HepG2 (cell line): Measurements from ENCODE around the gene RFX7. TPM values are rescaled to one million over a fixed set of nuclear protein-coding genes. Genes with fewer than 3 reads are reported as not detected.

Source experiments
- ASH2L ChIP-seq: fragments of 300-600, 200-600 bp; sonication (generic); IDR thresholded peaks from 2 replicates; pipeline ENCODE4 v1.7.0; 2017; ENCODE audit warnings: low read depth, mild to moderate bottlenecking, moderate library complexity, mixed read lengths, low read length; ENCODE audit not compliant: insufficient read length
- CENPT ChIP-seq: sonication (generic); formaldehyde crosslinking; IDR thresholded peaks from 2 replicates; pipeline ENCODE4 v1.8.0; 2022; ENCODE audit warnings: low read depth, mild to moderate bottlenecking, moderate library complexity, missing genetic modification reagents
- EED ChIP-seq: sonication (generic); formaldehyde crosslinking; IDR thresholded peaks from 2 replicates; pipeline ENCODE4 v1.5.0; 2020; ENCODE audit warnings: mild to moderate bottlenecking, missing genetic modification reagents
- GABPA ChIP-seq, 2 experiments: IDR thresholded peaks; 2 replicates each; pipeline ENCODE4 v1.6.1; 2011 to 2016; ENCODE audit warnings: low read depth in 2 of 2, low read length in 1 of 2, missing biosample characterization in 1 of 2, missing genetic modification characterization in 1 of 2
- HMGXB4 ChIP-seq, 2 experiments: sonication (generic) in 1 of 2; formaldehyde crosslinking in 1 of 2; IDR thresholded peaks; 2 replicates each; pipeline versions ENCODE4 v1.4.0 to v1.6.1; 2018 to 2020; ENCODE audit warnings: missing genetic modification reagents in 2 of 2, borderline replicate concordance in 1 of 2, low read depth in 1 of 2, mild to moderate bottlenecking in 1 of 2, missing biosample characterization in 1 of 2
- KAT7 ChIP-seq: IDR thresholded peaks from 2 replicates; pipeline ENCODE4 v1.6.1; 2018; ENCODE audit warnings: borderline replicate concordance, missing compliant biosample characterization
- KDM2A ChIP-seq: sonication (generic); formaldehyde crosslinking; IDR thresholded peaks from 2 replicates; pipeline ENCODE4 v1.4.0; 2020; ENCODE audit warnings: low read depth, missing genetic modification reagents, borderline replicate concordance
- KLF15 ChIP-seq: sonication (generic); formaldehyde crosslinking; IDR thresholded peaks from 2 replicates; pipeline ENCODE4 v1.8.1; 2023; ENCODE audit warnings: borderline replicate concordance, mild to moderate bottlenecking, inconsistent platforms, missing genetic modification reagents, mixed read lengths
- KMT2B ChIP-seq: IDR thresholded peaks from 2 replicates; pipeline ENCODE4 v1.6.1; 2016; ENCODE audit warnings: missing genetic modification reagents, missing compliant biosample characterization
- NFYC ChIP-seq: IDR thresholded peaks from 2 replicates; pipeline ENCODE4 v1.6.1; 2016; ENCODE audit warnings: missing genetic modification reagents, missing compliant biosample characterization
- POLR2A ChIP-seq, 2 experiments: IDR thresholded peaks; 2 replicates each; pipeline ENCODE4 v1.6.1; 2011; ENCODE audit warnings: low read depth in 2 of 2, low read length in 2 of 2, mild to moderate bottlenecking in 1 of 2, moderate library complexity in 1 of 2; ENCODE audit not compliant: insufficient read depth in 1 of 2
- RBM39 ChIP-seq: fragments of 200-400 bp; formaldehyde crosslinking; IDR thresholded peaks from one replicate; pipeline ENCODE4 v1.6.1; 2018; ENCODE audit warnings: antibody characterized with exemption, mild to moderate bottlenecking, low read depth, low read length; ENCODE audit not compliant: poor library complexity, severe bottlenecking
- RCOR2 ChIP-seq: IDR thresholded peaks from 2 replicates; pipeline ENCODE4 v1.6.1; 2016; ENCODE audit warnings: missing biosample characterization, missing genetic modification reagents
- SIN3A ChIP-seq: IDR thresholded peaks from 2 replicates; pipeline ENCODE4 v1.6.1; 2011; ENCODE audit warnings: low read depth, mild to moderate bottlenecking, control low read depth, low read length, borderline replicate concordance
- SRF ChIP-seq: IDR thresholded peaks from 2 replicates; pipeline ENCODE4 v1.6.1; 2011; ENCODE audit warnings: mild to moderate bottlenecking, low read depth, low read length, moderate library complexity
- TFDP2 ChIP-seq: sonication (generic); formaldehyde crosslinking; IDR thresholded peaks from 2 replicates; pipeline ENCODE4 v1.4.0; 2020; ENCODE audit warnings: missing genetic modification reagents
- YY1 ChIP-seq: IDR thresholded peaks from 2 replicates; pipeline ENCODE4 v1.6.1; 2011; ENCODE audit warnings: low read length, low read depth, moderate library complexity, mild to moderate bottlenecking; ENCODE audit not compliant: insufficient read depth, insufficient replicate concordance
- ZC3H4 ChIP-seq: sonication (generic); formaldehyde crosslinking; IDR thresholded peaks from 2 replicates; pipeline ENCODE4 v1.4.0; 2020; ENCODE audit warnings: missing genetic modification reagents, borderline replicate concordance
- ZFP36L1 ChIP-seq: sonication (generic); formaldehyde crosslinking; IDR thresholded peaks from 2 replicates; pipeline ENCODE4 v1.8.0; 2022; ENCODE audit warnings: mild to moderate bottlenecking, missing genetic modification reagents, moderate library complexity
- polyA plus RNA-seq, 8 experiments: library from polyadenylated mRNA; depleted of rRNA in 3 of 8; stranded (reverse) in 7 of 8; unstranded in 1 of 8; fragments of >200 nt; fragmentation: Illumina TruSeq in 4 of 8; extraction: Trizol in 4 of 8; gene quantifications; 2 replicates each; pipeline versions ENCODE4 v1.2.1 to v1.2.3, GENCODE V29; 2011 to 2016; ENCODE audit warnings: low read depth in 4 of 8, missing spikeins in 1 of 8, mixed read lengths in 1 of 8; ENCODE audit not compliant: insufficient read depth in 1 of 8
- total RNA-seq, 5 experiments: library from RNA; depleted of rRNA; stranded (reverse); fragments of >200 nt; fragmentation: Illumina TruSeq; extraction: Trizol; gene quantifications; 2 replicates each; pipeline ENCODE4 v1.2.3, GENCODE V29; 2016; ENCODE audit warnings: low read depth in 1 of 5
- TF ChIP-seq, protein P1 (sequence below): sonication (generic); formaldehyde crosslinking; IDR thresholded peaks from 2 replicates; pipeline ENCODE4 v1.4.0; 2020; ENCODE audit warnings: mild to moderate bottlenecking, missing genetic modification reagents

Gene RFX7
- total and polyA plus RNA-seq, 2 of the 13 experiments (the other 11 are each of a cell fraction or from before 2014, with no cell fraction given): 8.5 to 10.4 TPM

- TF ChIP-seq HMGXB4 (CRISPR knock-in tag; IDR thresholded peaks at IDR 0.05; ENCODE audit: borderline replicate concordance in 1 of 2, low read depth in 1 of 2) (peak in 1 of 2 experiments; percentile 7; a peak in 2 of 4 replicates), KMT2B (CRISPR knock-in tag) (no peak), SRF (no peak), ZFP36L1 (0 out of 2 replicates have a peak, but pooled peaks have one; percentile 8), KAT7 (CRISPR knock-in tag) (0 out of 2 replicates have a peak, but pooled peaks have one; percentile 12), KLF15 (no peak), RCOR2 (CRISPR knock-in tag) (no peak), ASH2L (peak; percentile 32), EED (no peak), CENPT (no peak), ZC3H4 (CRISPR knock-in tag) (peak; percentile 79; the same call in 1 of the 2 replicates), POLR2A (IDR thresholded peaks at IDR 0.05; ENCODE audit: insufficient read depth in 1 of 2, low read depth in 2 of 2, low read length in 2 of 2) (peak; percentile 64 to 74), SIN3A (peak; percentile 62; the same call in 1 of the 2 replicates), YY1 (peak; percentile 38), RBM39 (no peak), NFYC (CRISPR knock-in tag) (peak; percentile 71), KDM2A (CRISPR knock-in tag) (peak; percentile 41; the same call in 1 of the 2 replicates), TFDP2 (CRISPR knock-in tag) (peak; percentile 43; the same call in 1 of the 2 replicates), GABPA (IDR thresholded peaks at IDR 0.05; ENCODE audit: low read depth, low read length) (no peak), GABPA (CRISPR knock-in tag; IDR thresholded peaks at IDR 0.05; ENCODE audit: low read depth) (0 out of 2 replicates have a peak, but pooled peaks have one; percentile 18)
- TF ChIP-seq, protein P1, sequence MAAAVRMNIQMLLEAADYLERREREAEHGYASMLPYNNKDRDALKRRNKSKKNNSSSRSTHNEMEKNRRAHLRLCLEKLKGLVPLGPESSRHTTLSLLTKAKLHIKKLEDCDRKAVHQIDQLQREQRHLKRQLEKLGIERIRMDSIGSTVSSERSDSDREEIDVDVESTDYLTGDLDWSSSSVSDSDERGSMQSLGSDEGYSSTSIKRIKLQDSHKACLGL (CRISPR knock-in tag): no peak
These were observed 545 bp upstream of the RFX7 start (continued) for GRCh38 chr15:56244038-56244810.
